ENCODE results near the gene NPHP3.
"Not testable (repeated sequence)": the region's sequence is repeated elsewhere in the genome, so short reads cannot be mapped to it uniquely, and the experiment has no call there.

Gene NPHP3, protein sequence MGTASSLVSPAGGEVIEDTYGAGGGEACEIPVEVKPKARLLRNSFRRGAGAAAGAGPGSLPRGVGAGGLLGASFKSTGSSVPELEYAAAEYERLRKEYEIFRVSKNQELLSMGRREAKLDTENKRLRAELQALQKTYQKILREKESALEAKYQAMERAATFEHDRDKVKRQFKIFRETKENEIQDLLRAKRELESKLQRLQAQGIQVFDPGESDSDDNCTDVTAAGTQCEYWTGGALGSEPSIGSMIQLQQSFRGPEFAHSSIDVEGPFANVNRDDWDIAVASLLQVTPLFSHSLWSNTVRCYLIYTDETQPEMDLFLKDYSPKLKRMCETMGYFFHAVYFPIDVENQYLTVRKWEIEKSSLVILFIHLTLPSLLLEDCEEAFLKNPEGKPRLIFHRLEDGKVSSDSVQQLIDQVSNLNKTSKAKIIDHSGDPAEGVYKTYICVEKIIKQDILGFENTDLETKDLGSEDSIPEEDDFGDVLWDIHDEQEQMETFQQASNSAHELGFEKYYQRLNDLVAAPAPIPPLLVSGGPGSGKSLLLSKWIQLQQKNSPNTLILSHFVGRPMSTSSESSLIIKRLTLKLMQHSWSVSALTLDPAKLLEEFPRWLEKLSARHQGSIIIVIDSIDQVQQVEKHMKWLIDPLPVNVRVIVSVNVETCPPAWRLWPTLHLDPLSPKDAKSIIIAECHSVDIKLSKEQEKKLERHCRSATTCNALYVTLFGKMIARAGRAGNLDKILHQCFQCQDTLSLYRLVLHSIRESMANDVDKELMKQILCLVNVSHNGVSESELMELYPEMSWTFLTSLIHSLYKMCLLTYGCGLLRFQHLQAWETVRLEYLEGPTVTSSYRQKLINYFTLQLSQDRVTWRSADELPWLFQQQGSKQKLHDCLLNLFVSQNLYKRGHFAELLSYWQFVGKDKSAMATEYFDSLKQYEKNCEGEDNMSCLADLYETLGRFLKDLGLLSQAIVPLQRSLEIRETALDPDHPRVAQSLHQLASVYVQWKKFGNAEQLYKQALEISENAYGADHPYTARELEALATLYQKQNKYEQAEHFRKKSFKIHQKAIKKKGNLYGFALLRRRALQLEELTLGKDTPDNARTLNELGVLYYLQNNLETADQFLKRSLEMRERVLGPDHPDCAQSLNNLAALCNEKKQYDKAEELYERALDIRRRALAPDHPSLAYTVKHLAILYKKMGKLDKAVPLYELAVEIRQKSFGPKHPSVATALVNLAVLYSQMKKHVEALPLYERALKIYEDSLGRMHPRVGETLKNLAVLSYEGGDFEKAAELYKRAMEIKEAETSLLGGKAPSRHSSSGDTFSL (N-terminal part only)
- total RNA-seq, result 4.0 to 19.4 reads per million in 2 experiments

DNA sequence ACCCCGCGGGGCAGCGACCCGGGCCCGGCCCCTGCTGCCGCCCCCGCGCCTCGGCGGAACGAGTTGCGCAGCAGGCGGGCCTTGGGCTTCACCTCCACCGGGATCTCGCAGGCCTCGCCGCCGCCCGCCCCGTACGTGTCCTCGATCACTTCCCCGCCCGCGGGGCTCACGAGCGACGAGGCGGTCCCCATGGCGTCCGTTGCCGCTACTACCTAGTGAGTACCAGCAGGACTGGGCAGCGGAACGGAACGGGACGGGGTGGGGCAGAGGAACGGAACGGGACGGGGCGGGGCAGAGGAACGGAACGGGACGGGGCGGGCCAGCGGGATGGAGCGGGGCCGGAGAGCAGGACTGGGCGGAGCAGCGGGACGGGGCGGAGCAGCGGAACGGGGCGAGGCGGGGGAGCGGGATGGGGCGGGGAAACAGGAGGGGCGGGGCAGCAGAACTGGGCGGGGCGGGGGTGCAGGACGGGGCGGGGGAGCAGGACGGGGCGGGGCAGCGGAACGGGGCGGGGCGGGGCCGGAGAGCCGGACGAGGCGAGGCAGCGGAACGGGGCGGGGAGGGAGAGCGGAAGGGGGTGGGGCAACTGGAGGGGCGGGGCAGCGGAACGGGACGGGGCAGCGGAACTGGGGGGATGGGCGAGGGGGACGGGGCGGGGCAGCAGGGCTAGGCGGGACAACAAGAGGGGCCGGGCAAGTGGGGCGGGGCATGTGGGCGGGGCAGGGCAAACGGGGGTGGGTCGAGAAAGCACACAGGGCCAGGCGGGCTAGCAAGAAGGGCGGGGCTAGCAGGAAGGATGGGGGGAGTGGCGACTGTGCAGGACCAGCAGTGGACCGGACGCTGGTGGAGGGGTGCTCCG, at the start of gene NPHP3:
Gene NPHP3 (minus strand): TSS at position 245 of the 859 bp plus-strand sequence. CDS start 54 bp downstream, at position 191.
- DNase-seq (ENCODE audit: low read depth), result peak; percentile 99

- no peak for DNase-seq (ENCODE audit: low read depth)
Observed at GRCh38 chr3:132758740-132759139, 36.5 kb upstream of the NPHP3 start.

DNA sequence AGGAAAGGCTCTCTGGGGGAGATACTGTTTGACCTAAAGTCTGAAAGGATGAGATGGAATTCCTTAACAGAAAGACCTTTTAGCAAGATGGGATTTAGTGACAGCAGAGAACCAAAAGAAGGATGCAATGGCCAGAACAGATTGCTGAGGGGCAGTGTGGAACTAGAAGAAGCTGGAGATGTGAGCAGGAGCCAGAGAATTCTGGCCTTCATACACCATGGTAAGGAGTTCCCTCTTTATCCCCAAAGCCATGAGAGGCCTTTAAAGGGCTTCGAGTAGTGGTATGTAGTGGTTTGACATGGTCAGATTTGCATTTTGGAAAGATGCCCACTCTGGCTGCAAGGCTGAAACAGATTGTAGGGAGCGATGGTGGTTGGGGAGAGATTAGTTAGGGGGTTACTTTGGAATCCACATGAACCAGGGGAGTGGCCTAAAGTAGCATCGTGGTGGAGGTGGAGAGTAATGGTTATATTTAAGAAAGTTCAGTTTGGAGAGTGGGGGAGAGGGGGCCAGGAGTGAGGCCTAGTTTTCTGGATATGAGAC, 34.0 kb upstream of the NPHP3 start:
- DNase-seq (ENCODE audit: low read depth), result no peak

GRCh38 chr3:132753946-132754345, 31.7 kb upstream of the NPHP3 start:
- no peak for DNase-seq (ENCODE audit: low read depth)

DNA sequence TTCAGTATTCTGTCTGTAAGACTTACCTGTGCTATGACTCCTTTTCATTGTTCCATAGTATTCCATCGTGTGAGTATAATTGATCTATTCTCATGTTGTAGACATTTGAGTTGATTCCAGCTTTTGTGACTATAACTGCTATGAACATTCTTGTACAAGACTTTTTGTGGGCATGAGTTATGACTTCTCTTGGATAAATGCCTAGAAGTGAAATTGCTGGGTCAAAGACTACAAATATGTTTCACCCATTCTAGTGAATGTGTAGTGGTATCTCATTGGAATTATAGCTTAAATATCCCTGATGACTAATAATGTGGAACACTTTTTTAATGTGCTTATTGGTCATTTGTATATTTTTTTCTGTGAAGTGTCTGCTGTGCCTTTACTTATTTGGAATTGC, 27.6 kb upstream of the NPHP3 start:
- DNase-seq (ENCODE audit: low read depth), result no peak

- DNase-seq (ENCODE audit: low read depth), result not testable (repeated sequence)
Observed at GRCh38 chr3:132746720-132747119, 24.5 kb upstream of the NPHP3 start.

DNA sequence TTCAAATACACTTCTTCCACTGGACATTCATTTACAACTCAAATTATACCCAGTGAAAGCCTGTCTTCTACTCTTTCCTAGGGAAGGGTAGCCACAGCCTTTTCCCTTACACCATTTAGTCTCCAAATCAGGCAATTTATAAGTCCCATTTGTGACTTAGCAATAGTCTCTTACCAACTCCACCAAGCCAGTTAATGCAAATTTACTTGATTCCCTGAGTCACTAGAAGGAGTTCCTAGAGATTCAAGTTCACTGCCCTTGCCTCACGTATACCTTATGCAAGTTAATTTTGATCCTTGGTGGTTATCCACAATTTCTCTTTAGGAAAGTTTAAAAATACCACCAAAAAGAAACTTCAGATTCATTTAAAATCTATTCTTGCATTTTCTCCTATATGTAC, 16.1 kb upstream of the NPHP3 start:
- no peak for DNase-seq (ENCODE audit: low read depth)

DNA sequence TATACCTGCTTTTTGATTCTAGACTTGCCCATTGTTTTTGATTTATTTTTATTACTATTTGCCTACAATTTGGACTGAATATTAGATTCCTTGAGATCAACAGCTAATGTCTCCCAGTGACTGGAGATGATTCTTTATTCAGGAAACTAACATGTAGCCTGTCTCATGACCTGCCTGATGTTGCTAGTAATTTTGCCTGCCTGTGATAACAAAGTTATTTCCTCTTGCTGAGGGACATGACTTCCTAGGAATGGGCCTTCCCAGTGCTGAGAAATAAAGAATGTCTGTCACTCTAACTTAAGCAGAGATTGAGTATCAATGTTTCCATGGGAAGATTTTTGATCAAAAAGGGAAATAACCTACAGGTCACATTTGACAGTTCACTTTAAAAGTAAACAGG, 13.4 kb upstream of the NPHP3 start:
- no peak for DNase-seq (ENCODE audit: low read depth)

GRCh38 chr3:132730891-132731580, 8.8 kb upstream of the NPHP3 start:
- DNase-seq (ENCODE audit: low read depth), result no peak

GRCh38 chr3:132726341-132726823, 4.2 kb upstream of the NPHP3 start:
- DNase-seq (ENCODE audit: low read depth), result no peak

- no peak for DNase-seq (ENCODE audit: low read depth)
Observed at GRCh38 chr3:132723024-132723950, 1.1 kb upstream of the NPHP3 start.

DNA sequence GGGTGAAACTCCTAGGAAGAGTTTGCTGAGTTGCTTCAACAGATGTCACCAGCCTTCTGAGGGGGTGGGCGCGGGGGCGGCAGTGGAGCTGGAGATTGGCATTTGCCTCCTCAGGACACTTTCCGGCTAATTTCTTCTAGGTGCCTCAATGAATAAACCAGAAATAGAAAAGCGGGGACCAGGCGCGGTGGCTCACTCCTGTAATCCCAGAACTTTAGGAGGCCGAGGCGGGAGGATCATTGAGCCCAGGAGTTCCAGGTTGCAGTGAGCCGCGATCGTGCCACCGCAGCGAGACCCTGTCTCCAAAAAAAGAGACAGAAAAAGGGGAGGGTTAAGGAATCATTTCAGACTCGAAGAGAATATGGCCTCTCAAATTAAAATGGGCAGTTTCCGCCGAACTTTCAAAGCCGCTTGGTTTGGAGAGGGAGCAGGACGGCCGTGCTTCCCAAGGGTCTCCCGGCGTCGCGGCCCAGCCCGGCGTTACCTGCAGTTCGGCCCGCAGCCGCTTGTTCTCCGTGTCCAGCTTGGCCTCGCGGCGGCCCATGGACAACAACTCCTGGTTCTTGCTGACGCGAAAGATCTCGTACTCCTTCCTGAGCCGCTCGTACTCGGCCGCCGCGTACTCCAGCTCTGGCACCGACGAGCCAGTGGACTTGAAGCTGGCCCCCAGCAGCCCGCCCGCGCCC, 587 bp downstream of the NPHP3 start:
- peak; percentile 8 for DNase-seq (ENCODE audit: low read depth)

DNA sequence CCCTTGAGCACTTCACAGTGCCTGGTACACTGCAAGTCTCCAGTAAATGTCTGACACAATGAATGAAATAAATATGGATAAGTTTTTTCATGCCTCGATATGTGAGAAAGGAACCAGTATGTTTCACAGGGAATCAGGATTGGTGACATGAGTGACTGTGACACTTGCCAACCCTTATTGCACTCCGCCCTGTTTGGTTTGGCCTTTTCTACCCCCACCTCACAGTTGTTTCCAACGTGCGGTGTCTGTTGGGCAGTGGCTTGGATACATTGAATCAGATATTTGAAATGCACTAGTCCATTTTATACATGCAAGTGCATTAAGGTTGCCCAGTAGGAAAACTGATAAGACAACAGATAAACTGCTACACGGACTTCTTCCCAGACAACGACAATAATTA, 2.0 kb downstream of the NPHP3 start:
- DNase-seq (ENCODE audit: low read depth), result no peak

GRCh38 chr3:132716372-132716771, 5.8 kb downstream of the NPHP3 start:
- no peak for DNase-seq (ENCODE audit: low read depth)

DNA sequence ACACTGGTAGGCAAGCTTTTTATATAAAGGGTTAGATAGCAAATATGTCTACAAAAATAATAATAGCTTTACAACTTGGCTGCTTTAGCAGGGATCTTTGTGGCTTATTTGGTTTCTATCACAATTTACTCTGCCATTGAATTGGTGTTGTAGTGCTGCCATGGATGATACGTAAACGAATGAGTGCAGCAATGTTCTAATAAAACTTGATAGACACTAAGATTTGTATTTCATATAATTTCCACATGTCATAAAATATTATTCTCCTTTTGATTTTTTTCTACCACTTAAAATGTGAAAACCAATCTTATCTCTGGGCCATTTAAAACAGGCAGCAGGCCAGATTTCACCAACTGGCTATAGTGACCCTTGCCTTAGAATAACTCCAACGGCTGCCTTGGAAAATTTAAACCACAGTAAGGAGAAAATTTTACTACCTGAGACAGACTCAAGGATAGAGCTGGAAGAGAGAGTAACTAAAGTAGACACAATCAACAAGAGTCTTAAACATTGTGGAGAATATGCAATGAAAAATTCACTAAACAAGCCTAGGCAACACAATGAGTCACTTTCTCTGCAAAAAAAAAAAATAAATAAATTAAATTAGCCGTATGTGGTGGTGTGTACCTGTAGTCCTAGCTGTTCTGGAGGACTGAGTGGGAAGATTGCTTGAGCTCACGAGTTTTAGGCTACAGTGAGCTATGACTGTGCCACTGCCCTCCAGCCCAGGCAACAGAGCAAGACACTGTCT, 8.1 kb downstream of the NPHP3 start:
- no peak for DNase-seq (ENCODE audit: low read depth)

DNA sequence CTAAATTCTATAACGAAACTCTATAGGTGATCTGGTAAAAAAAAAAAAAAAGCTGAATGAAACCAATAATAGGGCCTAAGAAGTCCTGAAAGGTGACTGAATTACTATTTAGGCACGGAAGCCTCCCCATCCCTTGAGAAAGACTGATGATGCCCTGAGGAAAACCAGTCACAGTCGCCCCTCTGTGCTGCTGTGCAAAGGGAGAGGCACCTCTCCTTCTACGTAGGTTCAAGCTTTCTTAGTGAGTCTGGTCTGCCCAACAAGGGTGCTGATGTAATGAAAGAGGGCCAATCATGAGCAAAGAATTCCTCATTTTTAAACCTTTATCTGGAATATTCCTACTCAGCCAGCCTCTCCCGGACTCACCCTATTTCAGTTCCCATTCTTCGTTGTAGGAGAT, 11.9 kb downstream of the NPHP3 start:
- no peak for DNase-seq (ENCODE audit: low read depth)

DNA sequence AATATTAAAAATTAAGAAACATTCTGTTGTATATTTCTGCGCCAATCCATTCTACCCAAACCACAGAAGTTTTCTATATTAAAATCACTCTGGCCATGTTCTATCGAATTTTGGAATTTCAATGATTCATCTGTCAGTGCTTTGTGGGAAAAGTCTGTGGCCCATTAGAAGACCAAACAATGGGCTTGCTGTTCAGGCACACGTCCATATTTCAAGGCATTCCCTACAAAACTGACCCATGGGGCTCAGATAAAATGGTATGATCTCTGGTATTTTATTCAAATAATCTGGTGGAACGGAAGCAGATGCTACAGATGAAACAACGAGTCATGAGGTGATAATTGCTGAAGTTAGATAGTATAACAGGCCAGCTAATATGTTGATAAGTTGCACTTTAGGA, 12.4 kb downstream of the NPHP3 start:
- no peak for DNase-seq (ENCODE audit: low read depth)

DNA sequence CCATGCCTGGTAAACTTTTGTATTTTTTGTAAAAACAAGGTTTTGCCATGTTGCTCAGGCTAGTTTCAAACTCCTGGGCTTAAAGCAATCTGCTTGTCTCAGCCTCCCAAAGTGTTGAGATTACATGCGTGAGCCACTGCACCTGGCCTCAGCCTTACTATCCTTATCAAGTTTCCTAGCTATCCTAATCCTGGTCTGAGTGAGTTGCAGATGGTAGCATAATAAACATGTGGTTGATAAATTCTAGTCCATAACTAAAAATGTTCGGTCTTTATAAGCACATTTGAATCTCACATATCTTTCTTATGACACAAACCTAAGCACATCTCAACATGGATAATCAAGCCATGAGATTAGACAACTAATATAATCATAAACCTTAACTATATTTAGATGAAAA, 18.5 kb downstream of the NPHP3 start:
- no peak for DNase-seq (ENCODE audit: low read depth)
